D341Med (cell line): Measurements from ENCODE around the gene ZAP70.

ENCODE experiments used
- DNase-seq: peaks from one replicate; pipeline ENCODE4 v3.0.0; 2012; ENCODE audit warnings: low spot score

Gene ZAP70

DNA sequence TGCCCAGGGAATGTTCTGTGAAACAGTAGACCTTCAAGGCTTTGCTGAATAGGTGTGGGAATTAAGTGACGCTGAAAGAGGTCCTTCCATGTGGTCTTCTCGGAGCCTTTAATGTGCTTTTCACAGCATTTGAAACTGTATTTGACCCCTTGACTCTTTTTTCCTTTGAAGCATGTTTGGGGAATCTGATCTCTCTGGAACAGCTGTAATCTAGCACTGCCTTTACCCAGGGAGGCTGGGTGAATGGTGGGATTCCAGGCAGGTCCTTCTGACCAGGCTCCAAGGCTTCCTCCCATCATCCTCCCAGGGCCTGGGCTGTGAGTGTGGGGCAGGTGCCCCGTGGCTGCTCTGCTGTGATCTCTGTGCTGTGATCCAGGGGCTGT lies 4.2 kb downstream of the ZAP70 start:
- DNase-seq: no peak

- DNase-seq: no peak
Measured at GRCh38 chr2:97718051-97718882, 4.9 kb downstream of the ZAP70 start.

DNA sequence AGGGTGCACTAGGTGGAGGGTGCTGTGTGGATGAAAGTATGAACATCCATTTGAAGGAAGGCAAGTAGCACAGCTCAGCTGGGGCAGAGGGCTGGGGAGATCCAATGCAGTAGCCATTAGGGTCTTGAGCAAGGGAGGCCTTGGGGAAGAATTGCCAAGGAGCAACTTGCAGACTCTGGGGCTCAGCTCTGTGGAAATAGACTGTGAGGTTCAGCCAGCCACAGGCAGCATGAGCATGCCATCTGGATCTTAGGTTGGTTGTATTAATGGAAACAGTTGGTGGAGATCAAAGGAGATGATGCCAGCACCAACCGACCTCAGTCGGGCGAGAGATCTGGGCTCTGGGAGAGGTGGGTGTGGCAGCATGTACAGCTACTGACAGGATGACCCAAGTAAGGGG lies 5.6 kb downstream of the ZAP70 start:
- DNase-seq: no peak

GRCh38 chr2:97719362-97720155 lies 6.2 kb downstream of the ZAP70 start:
- no peak for DNase-seq

DNA sequence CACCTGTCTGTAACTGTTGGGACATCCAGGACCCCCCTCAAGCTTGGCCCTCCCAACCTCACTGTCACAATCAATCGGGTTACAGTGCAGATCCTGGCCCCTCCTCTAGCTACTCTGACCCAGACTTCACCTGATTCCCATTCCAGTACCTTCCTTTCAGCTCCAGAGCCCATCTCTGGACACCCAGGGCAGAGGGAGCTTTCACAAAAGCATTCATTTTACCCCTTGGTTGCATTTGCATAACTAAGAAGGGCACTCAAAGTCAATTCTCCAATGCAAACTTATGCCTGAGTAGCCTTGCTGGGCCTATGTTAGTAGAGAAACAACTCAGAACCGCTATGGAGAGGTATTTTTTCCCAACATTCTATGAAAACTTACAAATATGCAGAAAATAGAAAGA lies 7.4 kb downstream of the ZAP70 start:
- DNase-seq: no peak

DNA sequence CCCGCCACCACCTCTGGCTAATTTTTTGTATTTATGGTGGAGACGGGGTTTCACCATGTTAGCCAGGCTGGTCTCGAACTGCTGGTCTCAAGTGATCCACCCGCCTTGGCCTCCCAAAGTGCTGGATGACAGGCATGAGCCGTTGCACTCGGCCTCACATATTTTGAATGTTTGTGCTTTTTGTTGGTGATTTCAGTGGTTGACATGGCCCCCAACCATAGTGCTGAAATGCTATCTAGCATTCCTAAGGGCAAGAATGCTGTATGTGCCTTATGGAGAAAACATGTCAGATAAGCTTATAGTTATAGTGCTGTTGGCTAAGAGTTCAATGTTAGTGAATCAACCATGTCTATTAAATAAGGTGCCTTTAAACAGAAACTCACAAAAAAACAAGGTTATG lies 8.9 kb downstream of the ZAP70 start:
- DNase-seq: no peak

DNA sequence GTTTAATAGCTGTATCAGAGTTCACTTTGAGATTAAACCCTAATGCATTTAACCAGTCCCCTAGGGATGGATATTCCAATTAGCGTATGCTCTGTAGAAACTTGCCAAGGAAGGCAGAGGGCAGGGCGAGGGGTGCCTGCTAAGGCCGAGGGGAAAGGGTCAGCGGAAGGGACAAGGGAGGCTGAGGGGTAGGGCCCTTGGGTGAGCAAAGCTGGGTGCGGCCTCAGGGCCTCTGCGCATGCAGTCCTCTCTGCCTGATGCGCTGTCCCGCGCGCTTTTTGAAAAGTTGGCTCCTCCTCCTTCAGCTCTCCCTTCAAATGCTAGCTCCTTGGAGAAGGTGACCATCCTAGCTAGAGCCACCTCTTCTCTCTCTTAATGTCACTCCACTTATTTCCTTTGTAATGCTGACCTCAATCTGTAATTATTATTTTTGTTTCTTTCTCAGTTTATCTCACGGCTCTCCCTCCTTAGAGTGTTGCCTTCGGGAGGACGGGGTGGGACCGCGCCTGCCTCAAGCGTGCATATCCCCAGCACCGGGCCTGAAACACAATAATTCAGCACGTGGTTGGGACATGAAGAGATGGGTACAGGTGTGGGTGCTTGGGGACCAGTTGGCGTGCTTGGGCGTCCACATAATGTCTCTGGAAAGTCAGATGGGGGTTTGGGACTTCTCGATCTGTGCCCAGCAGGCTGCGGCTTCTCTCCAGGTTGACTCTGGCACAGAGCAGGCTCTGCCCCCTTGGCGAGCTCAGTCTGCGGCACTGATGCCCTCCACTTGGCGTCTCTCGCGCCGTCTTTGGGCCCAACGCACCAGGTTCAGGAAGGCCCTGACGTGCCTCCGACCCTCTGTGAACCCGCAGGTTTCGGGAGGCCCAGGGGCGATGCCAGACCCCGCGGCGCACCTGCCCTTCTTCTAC lies 10.0 kb downstream of the ZAP70 start:
- peak; percentile 53 for DNase-seq

GRCh38 chr2:97724073-97724410 lies 10.7 kb downstream of the ZAP70 start:
- no peak for DNase-seq

- DNase-seq: no peak
Measured at GRCh38 chr2:97724501-97724900, 11.1 kb downstream of the ZAP70 start.

DNA sequence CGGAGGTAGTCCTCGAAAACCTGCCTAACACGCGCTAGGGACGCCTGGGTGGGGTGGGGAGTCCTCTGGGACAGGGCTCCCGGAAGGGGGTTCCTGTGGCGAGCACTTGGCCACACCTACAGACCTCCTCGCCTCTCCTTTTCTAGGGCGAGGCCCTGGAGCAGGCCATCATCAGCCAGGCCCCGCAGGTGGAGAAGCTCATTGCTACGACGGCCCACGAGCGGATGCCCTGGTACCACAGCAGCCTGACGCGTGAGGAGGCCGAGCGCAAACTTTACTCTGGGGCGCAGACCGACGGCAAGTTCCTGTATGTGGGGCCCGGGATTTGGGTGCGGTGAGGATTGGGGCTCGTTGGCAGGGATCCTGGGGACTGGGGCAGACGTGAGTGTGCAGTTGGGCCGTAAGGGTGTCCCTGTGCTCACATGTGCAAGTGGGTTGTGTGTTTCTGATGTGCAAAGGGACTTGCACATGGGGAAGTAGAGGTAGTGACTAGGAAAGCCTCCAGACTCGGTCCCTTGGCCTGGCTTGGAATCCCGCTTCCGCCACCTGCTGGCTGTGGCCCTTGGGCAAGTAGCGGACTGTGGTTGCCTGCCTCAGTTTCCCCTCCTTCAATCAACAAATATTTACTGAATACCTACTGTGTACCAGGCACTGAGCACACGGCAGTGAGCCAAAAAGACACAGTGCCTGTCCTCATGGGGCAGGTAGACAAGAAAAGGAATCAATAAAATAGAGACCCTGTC lies 11.7 kb downstream of the ZAP70 start:
- DNase-seq: no peak

DNA sequence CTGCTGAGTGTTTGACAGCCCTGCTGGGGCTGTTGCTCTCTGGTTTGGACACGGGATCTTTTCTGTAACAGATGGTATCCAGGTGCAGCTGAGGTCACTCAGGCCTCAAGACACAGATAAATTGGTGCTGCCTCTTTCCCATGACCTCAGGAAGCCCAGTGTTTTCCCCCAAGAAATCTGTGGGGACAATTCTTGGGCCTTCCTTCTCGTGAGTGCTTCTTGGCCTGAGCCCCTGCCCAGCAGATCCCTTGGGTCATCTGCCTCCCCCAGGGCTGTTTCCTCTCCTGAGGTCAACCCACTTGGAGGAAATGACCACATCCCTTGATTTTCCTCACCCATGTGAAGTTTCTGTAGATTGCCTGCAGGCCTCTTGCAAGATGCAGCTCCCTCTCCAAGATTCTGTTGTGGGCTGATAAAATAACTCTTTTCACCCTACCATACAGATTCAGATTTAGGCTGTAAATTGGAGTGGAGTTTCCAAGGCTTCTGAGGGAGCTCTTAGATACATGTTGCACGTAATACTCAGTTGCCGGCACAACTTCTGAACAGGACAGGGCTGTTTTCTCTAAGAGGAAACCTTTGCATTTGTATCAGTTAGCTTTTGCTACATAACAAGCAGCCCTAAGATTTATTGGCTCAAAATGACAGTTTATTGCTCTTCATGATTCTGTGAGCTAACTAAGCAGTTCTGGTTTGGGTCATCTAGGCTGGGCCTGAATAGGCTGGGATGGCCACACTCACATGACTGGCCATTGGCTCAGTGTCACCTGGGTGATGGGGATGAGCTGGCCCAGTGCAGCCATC lies 13.1 kb downstream of the ZAP70 start:
- no peak for DNase-seq

DNA sequence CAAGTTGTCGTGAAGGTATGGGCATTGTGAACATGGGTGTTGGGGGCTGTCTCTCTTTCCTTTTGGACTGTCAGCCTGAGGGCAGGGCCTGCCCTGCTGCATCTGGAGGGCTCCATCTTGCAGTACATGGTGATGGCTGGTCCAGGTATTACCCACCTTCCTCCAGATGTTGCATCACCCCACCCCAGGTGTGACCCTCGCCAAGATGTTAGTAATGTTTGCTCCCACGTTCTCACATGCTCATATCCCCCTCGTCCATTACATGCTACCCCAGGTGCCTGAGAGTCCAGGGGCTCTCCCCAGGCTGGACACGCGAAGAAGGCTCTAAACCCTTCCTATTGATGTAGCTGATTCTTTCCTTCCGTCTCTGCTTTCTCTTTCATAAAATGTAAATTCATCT lies 13.9 kb downstream of the ZAP70 start:
- DNase-seq: no peak

DNA sequence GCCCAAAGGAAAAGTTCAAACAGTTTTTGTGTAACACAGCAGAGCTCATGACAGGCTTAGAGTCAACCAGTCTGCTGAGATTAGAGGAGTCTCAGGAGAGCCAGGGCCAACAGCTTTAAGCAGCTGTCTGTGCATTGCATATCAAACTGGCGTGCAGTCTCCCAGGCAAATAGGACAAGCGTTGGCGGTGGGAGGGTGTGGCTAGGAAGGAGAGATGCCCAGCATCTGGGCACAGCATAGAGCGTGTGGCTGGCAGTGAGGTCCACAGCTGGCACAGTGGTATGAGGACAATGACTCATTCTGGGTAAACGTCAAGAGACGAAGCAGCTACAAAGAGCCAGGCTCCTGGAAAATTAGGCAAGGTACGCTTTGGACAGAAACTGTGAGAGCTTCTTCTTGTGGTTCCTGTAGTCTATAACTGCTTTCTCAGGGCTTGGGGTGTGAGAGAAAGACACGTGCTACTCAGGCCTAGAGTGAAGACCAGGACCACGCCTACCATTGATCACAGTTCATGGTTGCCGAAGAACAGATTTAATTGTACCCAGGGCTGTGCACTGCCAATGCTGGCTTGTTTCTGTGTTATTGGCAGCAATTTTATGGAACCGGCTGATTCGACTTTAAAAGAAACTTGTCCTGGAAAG lies 14.8 kb downstream of the ZAP70 start:
- peak; percentile 81 for DNase-seq

- DNase-seq: no peak
Measured at GRCh38 chr2:97730245-97730644, 16.9 kb downstream of the ZAP70 start.

DNA sequence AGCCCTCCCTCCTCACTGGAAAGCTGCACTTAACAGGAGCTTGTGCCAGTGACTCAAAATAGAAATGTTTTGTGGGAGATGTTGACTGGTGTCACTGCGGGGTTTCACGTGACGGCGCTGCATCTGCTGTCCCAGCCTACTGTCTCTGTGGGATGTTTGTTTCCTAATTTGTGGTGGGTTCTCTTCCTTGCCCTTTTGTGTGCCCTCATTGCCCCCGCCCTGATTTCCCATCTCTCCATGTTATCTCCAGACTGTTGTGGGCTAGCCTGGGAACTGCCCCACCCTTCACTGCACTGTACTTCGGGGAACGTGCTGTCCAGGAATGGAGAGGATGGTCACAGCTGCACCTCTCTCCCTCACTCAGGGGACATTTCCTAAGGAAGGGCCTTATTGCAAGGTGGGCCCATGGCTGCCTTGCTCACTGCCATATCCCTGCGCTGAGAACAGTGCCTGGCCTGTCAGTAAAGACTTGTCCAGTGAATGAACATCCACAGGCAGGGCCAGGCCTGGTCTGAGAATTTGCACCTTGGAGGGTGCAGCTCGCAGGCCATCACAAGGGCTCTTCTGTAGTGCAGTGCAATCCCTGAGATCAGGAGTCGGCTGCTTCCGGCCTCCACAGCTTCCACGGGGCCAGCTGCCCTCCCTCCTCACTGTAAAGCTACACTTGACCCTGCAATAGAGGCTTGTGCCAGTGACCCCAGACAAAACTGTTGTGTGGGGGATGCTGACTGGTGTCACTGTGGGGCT lies 18.1 kb downstream of the ZAP70 start:
- DNase-seq: no peak

- no peak for DNase-seq
Measured at GRCh38 chr2:97732436-97733340, 19.3 kb downstream of the ZAP70 start.

GRCh38 chr2:97733341-97734035 lies 20.1 kb downstream of the ZAP70 start:
- no peak for DNase-seq
